ENCODE results near the gene EIF4E.

GRCh38 chr4:98958065-98958464 lies 29.1 kb upstream of the EIF4E start:
- TF ChIP-seq, protein P1, sequence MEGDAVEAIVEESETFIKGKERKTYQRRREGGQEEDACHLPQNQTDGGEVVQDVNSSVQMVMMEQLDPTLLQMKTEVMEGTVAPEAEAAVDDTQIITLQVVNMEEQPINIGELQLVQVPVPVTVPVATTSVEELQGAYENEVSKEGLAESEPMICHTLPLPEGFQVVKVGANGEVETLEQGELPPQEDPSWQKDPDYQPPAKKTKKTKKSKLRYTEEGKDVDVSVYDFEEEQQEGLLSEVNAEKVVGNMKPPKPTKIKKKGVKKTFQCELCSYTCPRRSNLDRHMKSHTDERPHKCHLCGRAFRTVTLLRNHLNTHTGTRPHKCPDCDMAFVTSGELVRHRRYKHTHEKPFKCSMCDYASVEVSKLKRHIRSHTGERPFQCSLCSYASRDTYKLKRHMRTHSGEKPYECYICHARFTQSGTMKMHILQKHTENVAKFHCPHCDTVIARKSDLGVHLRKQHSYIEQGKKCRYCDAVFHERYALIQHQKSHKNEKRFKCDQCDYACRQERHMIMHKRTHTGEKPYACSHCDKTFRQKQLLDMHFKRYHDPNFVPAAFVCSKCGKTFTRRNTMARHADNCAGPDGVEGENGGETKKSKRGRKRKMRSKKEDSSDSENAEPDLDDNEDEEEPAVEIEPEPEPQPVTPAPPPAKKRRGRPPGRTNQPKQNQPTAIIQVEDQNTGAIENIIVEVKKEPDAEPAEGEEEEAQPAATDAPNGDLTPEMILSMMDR (IDR thresholded peaks at IDR 0.05), result no peak
- TF ChIP-seq POLR2A (IDR thresholded peaks at IDR 0.05), result no peak

All from heart left ventricle (tissue), 13 donors.